HG02870 (cell line): ENCODE data around the gene BIRC2.
"Not testable (repeated sequence)": the region's sequence is repeated elsewhere in the genome, so short reads cannot be mapped to it uniquely, and the experiment has no call there.

ENCODE experiments used
- ATAC-seq: cut with Tn5 transposase; IDR thresholded peaks from one replicate; pipeline ENCODE4 v1.9.1; 2021; ENCODE audit warnings: mild to moderate bottlenecking, moderate library complexity; ENCODE audit not compliant: unreplicated experiment

The BIRC2 gene

DNA sequence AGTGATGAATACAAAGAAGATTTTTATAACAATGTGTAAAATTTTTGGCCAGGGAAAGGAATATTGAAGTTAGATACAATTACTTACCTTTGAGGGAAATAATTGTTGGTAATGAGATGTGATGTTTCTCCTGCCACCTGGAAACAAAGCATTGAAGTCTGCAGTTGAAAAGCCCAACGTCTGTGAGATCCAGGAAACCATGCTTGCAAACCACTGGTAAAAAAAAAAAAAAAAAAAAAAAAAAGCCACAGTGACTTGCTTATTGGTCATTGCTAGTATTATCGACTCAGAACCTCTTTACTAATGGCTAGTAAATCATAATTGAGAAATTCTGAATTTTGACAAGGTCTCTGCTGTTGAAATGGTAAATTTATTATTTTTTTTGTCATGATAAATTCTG lies 24.5 kb upstream of the BIRC2 start:
- ATAC-seq = no peak

- no peak for ATAC-seq
Observed at GRCh38 chr11:102323542-102324251, 23.3 kb upstream of the BIRC2 start.

DNA sequence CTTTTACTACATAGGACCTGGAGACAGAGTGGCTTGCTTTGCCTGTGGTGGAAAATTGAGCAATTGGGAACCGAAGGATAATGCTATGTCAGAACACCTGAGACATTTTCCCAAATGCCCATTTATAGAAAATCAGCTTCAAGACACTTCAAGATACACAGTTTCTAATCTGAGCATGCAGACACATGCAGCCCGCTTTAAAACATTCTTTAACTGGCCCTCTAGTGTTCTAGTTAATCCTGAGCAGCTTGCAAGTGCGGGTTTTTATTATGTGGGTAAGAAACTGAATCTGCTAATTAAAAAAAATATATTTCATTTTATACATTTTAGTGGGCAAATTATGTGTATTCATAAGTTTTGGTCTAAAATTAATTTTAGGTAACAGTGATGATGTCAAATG lies 21.9 kb upstream of the BIRC2 start:
- no peak for ATAC-seq

DNA sequence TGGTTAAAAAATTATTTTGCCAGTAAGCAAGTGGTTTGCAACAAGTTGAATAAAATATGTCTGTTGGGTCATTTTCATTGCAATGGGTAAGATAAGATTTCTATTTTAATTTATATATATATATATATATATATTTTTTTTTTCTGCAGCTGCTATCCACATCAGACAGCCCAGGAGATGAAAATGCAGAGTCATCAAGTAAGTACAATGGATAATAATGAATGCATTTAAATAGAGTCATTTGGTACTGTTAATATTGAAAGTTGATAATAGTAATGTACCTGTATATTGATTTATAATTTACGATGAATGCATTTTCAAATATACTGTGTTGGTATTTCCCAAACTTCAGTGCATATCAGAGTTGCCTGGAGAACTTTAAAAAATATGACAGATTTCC lies 18.3 kb upstream of the BIRC2 start:
- ATAC-seq = no peak

DNA sequence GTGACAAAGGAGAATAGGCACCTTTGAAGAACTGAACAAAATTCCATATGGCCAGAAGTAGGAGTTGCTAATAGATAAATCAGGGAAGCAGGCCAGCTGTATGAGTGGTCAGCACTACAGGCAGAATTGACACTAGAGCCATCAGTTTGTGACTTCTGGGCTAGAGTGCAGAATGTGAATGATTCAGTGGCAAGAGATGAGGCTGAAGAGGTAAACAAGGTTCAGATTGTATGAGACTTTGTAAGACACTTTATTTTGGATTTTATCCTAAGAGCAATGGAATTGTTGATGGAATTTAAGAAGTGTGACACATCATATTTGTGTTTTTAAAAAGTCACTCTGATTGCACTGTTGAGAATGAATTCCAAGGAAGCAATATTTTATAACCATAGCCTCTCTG lies 16.8 kb upstream of the BIRC2 start:
- ATAC-seq = no peak

DNA sequence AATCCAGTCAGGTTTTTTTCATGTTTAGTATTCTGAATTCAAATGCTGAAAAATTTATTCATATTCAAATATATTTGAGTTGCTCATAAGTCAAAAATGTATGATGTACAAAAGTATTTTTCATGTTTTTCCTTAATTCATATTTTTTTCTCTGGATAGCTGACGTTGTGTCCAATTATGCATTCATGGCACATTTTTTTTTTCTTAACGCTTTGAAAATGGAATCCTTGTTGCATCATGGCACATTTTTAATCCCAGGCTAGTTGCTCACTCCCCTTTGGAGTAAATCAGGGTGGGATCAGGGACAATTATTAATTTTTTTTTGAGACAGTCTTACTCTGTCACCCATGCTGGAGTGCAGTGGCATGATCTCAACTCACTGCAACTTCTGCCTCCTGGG lies 15.7 kb upstream of the BIRC2 start:
- ATAC-seq = no peak

GRCh38 chr11:102332611-102332994 lies 14.4 kb upstream of the BIRC2 start:
- ATAC-seq = no peak

DNA sequence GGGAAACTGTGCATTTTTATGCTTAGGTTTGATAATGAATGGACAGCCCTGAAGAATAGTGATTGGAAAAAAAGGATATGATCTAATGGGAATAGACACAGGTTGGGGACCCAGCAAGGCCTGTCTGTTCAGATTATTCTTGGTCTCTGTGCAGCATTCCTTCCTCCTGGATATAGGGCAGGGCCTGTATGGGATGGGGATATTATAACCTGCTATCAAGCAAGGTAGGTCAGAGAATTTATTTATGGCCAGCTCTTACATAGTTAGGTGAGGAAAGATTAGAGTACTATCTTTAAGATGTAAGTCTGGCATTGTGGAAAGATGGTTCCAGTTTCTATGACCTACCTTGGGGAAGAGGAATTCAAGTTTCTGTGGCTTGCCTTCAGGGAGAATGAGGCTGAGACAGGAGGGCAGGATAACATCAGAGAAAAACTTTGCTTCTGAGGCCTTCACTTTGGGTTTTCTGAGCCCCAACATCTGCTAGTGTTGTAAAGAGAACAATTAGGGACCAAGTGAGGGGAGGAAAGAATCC lies 8.5 kb upstream of the BIRC2 start:
- ATAC-seq = no peak

DNA sequence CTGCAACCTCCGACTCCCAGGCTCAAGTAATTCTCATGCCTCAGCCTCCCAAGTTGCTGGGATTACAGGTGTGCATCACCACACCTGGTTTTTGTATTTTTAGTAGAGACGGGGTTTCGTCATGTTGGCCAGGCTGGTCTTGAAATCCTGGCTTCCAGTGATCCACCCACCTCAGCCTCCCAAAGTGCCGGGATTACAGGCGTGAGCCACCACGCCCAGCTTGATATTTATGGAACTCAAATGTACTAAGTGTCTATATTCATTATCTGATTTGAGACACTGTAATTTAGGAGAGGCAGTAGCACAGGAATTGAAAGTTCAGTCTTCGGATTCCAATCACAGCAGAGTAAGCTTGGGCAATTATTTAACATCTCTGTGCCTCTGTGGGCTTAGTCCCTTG lies 5.7 kb upstream of the BIRC2 start:
- not testable (repeated sequence) for ATAC-seq

DNA sequence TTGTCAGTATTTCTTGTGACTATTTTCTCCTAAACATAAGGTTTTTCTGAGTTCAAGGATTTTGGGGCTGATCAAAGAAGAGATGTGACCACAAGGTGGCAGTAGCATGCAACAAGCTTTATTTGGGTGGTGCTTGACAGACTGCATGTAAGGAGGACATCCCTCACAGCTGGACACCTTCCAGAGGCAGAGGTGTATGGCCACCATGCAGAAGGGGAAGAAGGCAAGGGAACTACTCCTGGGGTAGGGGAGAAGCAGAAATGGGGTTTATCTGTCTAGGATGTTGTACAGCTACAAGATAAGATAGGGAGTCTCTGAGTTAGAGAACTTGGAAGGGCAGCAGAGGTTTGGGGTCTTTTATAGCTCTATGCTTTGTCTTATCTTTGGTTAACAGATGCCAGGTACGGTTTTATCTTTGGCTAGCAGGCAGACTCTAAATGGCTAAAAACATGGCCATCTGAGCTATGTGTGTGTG lies 5.1 kb upstream of the BIRC2 start:
- ATAC-seq = peak; percentile 36

DNA sequence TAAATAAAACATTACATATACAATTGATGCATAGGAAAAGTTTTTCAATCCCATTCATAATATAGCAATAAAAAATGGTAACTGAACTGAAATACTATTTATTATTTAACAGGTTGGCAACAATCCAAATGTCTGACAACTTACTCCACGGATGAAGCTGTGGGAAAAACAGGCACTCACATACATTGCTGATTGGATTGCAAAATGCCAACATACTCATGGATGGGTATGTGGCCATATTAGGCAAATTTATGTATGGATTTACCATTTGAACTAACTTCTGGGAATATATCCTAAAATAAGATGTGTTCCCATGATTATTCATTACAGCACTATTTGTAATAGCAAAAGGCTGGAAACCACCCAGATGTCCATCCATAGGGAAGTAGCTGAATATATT lies 3.2 kb upstream of the BIRC2 start:
- no peak for ATAC-seq

GRCh38 chr11:102345904-102346303 lies 1.1 kb upstream of the BIRC2 start:
- ATAC-seq = peak; percentile 34

DNA sequence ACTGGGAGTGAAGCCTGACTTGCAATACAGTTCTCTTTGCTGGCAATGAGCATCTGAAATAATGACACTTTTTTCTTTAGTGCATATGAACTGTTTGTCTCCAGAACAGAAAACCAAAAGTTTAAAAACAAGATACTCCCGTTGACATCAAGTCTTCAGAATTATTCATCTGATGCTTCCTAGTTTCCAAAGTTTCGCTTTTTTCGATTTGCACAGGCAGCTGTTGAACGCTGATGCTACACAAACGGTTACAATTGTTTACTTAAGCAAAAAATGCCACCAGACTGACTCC lies 612 bp upstream of the BIRC2 start:
- ATAC-seq = no peak

GRCh38 chr11:102347462-102348370 lies 702 bp downstream of the BIRC2 start:
- peak; percentile 13 for ATAC-seq

- no peak for ATAC-seq
Observed at GRCh38 chr11:102357116-102357515, 10.1 kb downstream of the BIRC2 start.

DNA sequence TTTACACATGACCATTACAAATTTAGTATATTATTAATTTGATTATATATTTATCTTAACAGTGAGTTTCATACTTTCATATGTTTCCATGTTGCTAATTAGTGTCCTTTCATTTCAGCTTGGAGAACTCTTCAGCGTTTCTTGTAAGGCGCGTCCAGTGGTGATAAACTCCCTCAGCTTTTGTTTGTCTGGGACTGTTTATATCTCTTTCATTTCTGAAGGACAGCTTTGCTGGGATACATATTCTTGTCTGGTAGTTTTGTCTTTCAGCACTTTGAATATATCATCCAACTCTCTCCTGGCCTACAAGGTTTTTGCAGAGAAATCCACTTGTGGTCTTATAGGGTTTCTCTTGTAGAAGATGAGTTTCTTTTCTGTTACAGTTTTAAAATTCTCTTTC lies 12.4 kb downstream of the BIRC2 start:
- no peak for ATAC-seq

DNA sequence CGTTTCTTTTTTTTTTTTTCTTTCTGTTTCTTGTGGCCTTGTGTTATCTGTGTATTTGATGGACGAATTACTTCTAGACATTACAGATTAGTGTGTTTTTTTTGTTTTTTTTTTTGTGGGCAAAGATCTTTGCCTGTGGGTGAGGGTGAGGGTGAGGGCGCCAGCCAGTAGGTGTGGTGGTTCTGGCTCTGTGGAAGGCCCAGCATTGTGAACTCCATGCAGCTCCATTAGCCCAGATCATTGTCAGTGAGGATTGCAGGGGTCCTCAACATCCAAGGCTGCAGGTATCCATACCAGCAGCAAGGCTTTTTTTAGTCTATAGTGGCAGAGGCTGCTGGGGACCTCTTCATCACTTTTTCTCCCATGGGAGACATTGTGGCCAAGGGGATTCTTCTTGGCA lies 13.7 kb downstream of the BIRC2 start:
- ATAC-seq = no peak

GRCh38 chr11:102361086-102362031 lies 14.3 kb downstream of the BIRC2 start:
- ATAC-seq = no peak

DNA sequence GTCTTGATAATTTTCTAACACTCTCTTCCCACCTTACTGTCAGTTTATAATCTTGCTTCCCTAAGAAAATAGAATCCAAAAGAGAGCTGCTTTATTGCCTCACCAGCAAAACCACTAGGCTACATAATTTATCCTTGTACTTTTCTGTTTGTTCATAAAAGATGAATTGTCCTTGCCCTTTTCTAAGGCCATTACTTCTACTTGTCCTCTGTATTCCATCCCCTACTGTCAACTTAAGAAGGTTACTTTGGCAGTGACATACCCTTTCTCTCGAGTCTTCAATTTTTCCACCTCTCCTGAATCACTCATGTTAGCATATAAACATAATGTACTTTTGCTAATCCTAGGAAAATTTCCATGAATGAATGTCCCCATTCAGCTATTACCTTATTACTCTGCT lies 18.0 kb downstream of the BIRC2 start:
- no peak for ATAC-seq

DNA sequence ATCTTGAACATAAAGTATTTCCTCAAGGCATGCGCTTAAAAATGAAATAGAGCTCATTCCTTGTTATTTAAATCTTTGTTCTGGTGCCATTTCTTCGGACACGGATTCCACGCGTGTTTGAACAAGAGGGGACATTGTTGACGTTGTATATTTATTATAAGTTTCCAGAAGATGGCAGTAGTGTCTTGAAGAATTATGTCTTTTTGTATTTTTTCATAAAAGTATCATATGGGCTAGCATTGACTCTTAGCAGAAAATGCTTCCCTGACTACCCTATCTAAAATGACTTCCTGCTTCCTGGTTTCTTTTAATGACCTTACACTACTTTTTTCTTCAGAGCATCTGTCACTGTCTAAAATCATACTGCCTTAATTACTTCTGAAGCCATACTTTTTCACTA lies 20.4 kb downstream of the BIRC2 start:
- no peak for ATAC-seq

- ATAC-seq = peak; percentile 100
Observed at GRCh38 chr11:102368472-102368871, 21.5 kb downstream of the BIRC2 start.
